H1 (cell line): ENCODE measurements around the gene MCM6. TPM values are rescaled to one million over a fixed set of nuclear protein-coding genes. Genes with fewer than 3 reads are reported as not detected.

ENCODE experiments used
- CTCF ChIA-PET: fragments of 300-600 bp; sonication (Branson Sonifier 250); formaldehyde crosslinking; loops from one replicate; lab custom pipeline; 2021; ENCODE audit not compliant: partially characterized antibody; lab: Charles Lee
- POLR2A ChIA-PET: fragments of 300-600 bp; sonication (Branson Sonifier 250); formaldehyde crosslinking; loops from one replicate; lab custom pipeline; 2021; ENCODE audit warnings: inconsistent platforms; ENCODE audit not compliant: partially characterized antibody; lab: Charles Lee
- DNase-seq, 2 experiments: peaks; one replicate each; pipeline versions ENCODE4 v3.0.0 to v3.0.0-alpha.2; 2010 to 2022; ENCODE audit warnings: low spot score in 2 of 2, low read depth in 1 of 2, mixed read lengths in 1 of 2
- FAIRE-seq: peaks from 2 replicates; lab custom pipeline; 2011; peaks lifted over from hg19 to GRCh38; lab: Jason Lieb, UNC
- H2AFZ ChIP-seq: 2 replicates; pipeline ENCODE4 v1.8.1; 2012; ENCODE audit warnings: low read length, inconsistent platforms
- H2AK5ac ChIP-seq: 2 replicates; pipeline ENCODE4 v1.6.1; 2013; ENCODE audit warnings: low read depth, low read length
- H2BK120ac ChIP-seq: replicated peaks from 2 replicates; pipeline ENCODE3; 2013; ENCODE audit warnings: low read depth, low read length, inconsistent platforms
- H2BK12ac ChIP-seq: 2 replicates; pipeline ENCODE4 v1.6.1; 2013; ENCODE audit warnings: low read depth, low read length
- H2BK15ac ChIP-seq: 2 replicates; pipeline ENCODE4 v1.6.1; 2013; ENCODE audit warnings: low read length
- H2BK20ac ChIP-seq: 2 replicates; pipeline ENCODE4 v1.6.1; 2013; ENCODE audit warnings: low read length
- H2BK5ac ChIP-seq: 2 replicates; pipeline ENCODE4 v1.6.1; 2013; ENCODE audit warnings: low read depth, low read length
- H3K14ac ChIP-seq: 2 replicates; pipeline ENCODE4 v1.6.1; 2013; ENCODE audit warnings: inconsistent platforms; ENCODE audit not compliant: insufficient read length
- H3K18ac ChIP-seq: 2 replicates; pipeline ENCODE4 v1.6.1; 2013; ENCODE audit warnings: low read length; ENCODE audit errors: extremely low read depth
- H3K23ac ChIP-seq: 2 replicates; pipeline ENCODE4 v1.6.1; 2013; ENCODE audit warnings: inconsistent platforms; ENCODE audit not compliant: insufficient read length
- H3K23me2 ChIP-seq: 2 replicates; pipeline ENCODE4 v1.6.1; 2013; ENCODE audit warnings: low read depth, low read length
- H3K27ac ChIP-seq: 2 replicates; pipeline ENCODE4 v1.6.1; 2011; ENCODE audit warnings: low read depth, low read length, inconsistent platforms
- H3K27me3 ChIP-seq, 4 experiments: replicated peaks in 1 of 4; 1 replicate in 1 of 4; 2 replicates in 3 of 4; pipeline versions ENCODE4 v1.6.1 to v1.8.1; 2011 to 2013; ENCODE audit warnings: low read length in 3 of 4, mild to moderate bottlenecking in 3 of 4, inconsistent platforms in 2 of 4, mixed read lengths in 2 of 4, moderate library complexity in 1 of 4; ENCODE audit not compliant: control insufficient read depth in 3 of 4, insufficient read depth in 3 of 4; ENCODE audit errors: extremely low read depth in 1 of 4
- H3K36me3 ChIP-seq, 4 experiments: 2 replicates each; pipeline versions ENCODE4 v1.6.1 to v1.8.1; 2011 to 2013; ENCODE audit warnings: mild to moderate bottlenecking in 4 of 4, low read length in 3 of 4, moderate library complexity in 2 of 4, control low read depth in 1 of 4, inconsistent platforms in 1 of 4; ENCODE audit not compliant: insufficient read depth in 4 of 4, control insufficient read depth in 2 of 4
- H3K4ac ChIP-seq: replicated peaks from 2 replicates; pipeline ENCODE3; 2013; ENCODE audit warnings: low read length, low read depth, mixed read lengths, inconsistent platforms; ENCODE audit not compliant: insufficient read length
- H3K4me1 ChIP-seq, 4 experiments: replicated peaks in 1 of 4; 1 replicate in 1 of 4; 2 replicates in 3 of 4; pipeline versions ENCODE4 v1.6.1 to v1.8.1; 2011 to 2013; ENCODE audit warnings: low read length in 3 of 4, inconsistent platforms in 2 of 4, mixed read lengths in 1 of 4; ENCODE audit not compliant: insufficient read depth in 4 of 4, control insufficient read depth in 3 of 4
- H3K4me2 ChIP-seq, 2 experiments: 2 replicates each; pipeline versions ENCODE4 v1.6.1 to v1.8.1; 2011 to 2013; ENCODE audit warnings: low read depth in 2 of 2, low read length in 2 of 2, control low read depth in 1 of 2, inconsistent platforms in 1 of 2, mild to moderate bottlenecking in 1 of 2; ENCODE audit not compliant: insufficient read depth in 1 of 2
- H3K4me3 ChIP-seq, 4 experiments: fragments of 200-600, 300-600 bp in 1 of 4; sonication (generic), shearing (Covaris generic), sonication (Bioruptor Twin) in 1 of 4; 2 replicates each; pipeline versions ENCODE4 v1.5.1 to v1.8.1; 2011 to 2016; ENCODE audit warnings: low read length in 4 of 4, low read depth in 3 of 4, control low read depth in 2 of 4, inconsistent platforms in 2 of 4, mild to moderate bottlenecking in 2 of 4, mixed read lengths in 1 of 4, moderate library complexity in 1 of 4; ENCODE audit not compliant: insufficient read depth in 2 of 4; ENCODE audit errors: extremely low read depth in 1 of 4
- H3K56ac ChIP-seq: replicated peaks from 2 replicates; pipeline ENCODE3; 2013; ENCODE audit warnings: low read depth, mild to moderate bottlenecking, mixed read lengths, low read length, inconsistent platforms; ENCODE audit not compliant: insufficient read length
- H3K79me1 ChIP-seq: 2 replicates; pipeline ENCODE4 v1.6.1; 2013; ENCODE audit warnings: low read depth, low read length, control low read depth
- H3K79me2 ChIP-seq, 2 experiments: 2 replicates each; pipeline versions ENCODE4 v1.6.1 to v1.8.1; 2012 to 2013; ENCODE audit warnings: low read length in 2 of 2, mild to moderate bottlenecking in 2 of 2, inconsistent platforms in 1 of 2; ENCODE audit not compliant: insufficient read depth in 2 of 2, control insufficient read depth in 1 of 2
- H3K9ac ChIP-seq, 4 experiments: replicated peaks in 1 of 4; 1 replicate in 1 of 4; 2 replicates in 3 of 4; pipeline versions ENCODE4 v1.6.1 to v1.8.1; 2011 to 2013; ENCODE audit warnings: low read depth in 3 of 4, low read length in 3 of 4, control low read depth in 2 of 4, mild to moderate bottlenecking in 2 of 4, moderate library complexity in 2 of 4, inconsistent platforms in 1 of 4; ENCODE audit errors: extremely low read depth in 1 of 4
- H3K9me3 ChIP-seq, 2 experiments: 2 replicates each; pipeline versions ENCODE4 v1.6.1 to v1.8.1; 2012 to 2013; ENCODE audit warnings: mild to moderate bottlenecking in 2 of 2, moderate library complexity in 2 of 2, control low read depth in 1 of 2, inconsistent platforms in 1 of 2, low read depth in 1 of 2, low read length in 1 of 2, mixed read lengths in 1 of 2; ENCODE audit not compliant: insufficient read depth in 2 of 2
- H4K20me1 ChIP-seq, 2 experiments: replicated peaks in 1 of 2; 2 replicates each; pipeline versions ENCODE3 to v1.8.1; 2011 to 2013; ENCODE audit warnings: inconsistent platforms in 2 of 2, low read length in 2 of 2, mild to moderate bottlenecking in 1 of 2; ENCODE audit not compliant: insufficient read depth in 2 of 2, control insufficient read depth in 1 of 2
- H4K5ac ChIP-seq: 2 replicates; pipeline ENCODE4 v1.6.1; 2013; ENCODE audit warnings: low read length, low read depth, mixed read lengths, inconsistent platforms; ENCODE audit not compliant: insufficient read length
- H4K8ac ChIP-seq: 2 replicates; pipeline ENCODE4 v1.8.0; 2013; ENCODE audit warnings: mild to moderate bottlenecking, moderate library complexity, low read length, inconsistent platforms; ENCODE audit not compliant: insufficient read depth; ENCODE audit errors: extremely low read depth
- H4K91ac ChIP-seq: replicated peaks from 2 replicates; pipeline ENCODE3; 2013; ENCODE audit warnings: low read length, mixed read lengths, inconsistent platforms; ENCODE audit not compliant: insufficient read length
- CBX5 ChIP-seq: fragments of 300-800, 300-1000 bp; sonication (generic); IDR thresholded peaks from 2 replicates; pipeline ENCODE4 v1.7.1; 2016; ENCODE audit warnings: antibody characterized with exemption, low read length, low read depth
- CHD1 ChIP-seq: IDR thresholded peaks from 2 replicates; pipeline ENCODE4 v1.6.1; 2012; ENCODE audit warnings: low read depth, low read length, improper control_type of control experiment
- RAD21 ChIP-seq, 2 experiments: IDR thresholded peaks in 1 of 2; conservative IDR thresholded peaks in 1 of 2; 2 replicates each; pipeline ENCODE4 v1.6.1; 2011; ENCODE audit warnings: low read depth in 2 of 2, low read length in 2 of 2, improper control_type of control experiment in 1 of 2, inconsistent platforms in 1 of 2, mild to moderate bottlenecking in 1 of 2, moderate library complexity in 1 of 2
- RNF2 ChIP-seq: fragments of 200-900, 300-1000 bp; sonication (generic); IDR thresholded peaks from 2 replicates; pipeline ENCODE4 v1.7.1; 2016; ENCODE audit warnings: borderline replicate concordance, low read depth, mild to moderate bottlenecking, antibody characterized with exemption, low read length; ENCODE audit not compliant: poor library complexity, severe bottlenecking; ENCODE audit errors: missing control alignments
- SAP30 ChIP-seq: fragments of 300-600 bp; sonication (generic); IDR thresholded peaks from 2 replicates; pipeline ENCODE4 v1.7.1; 2012; ENCODE audit warnings: low read length, moderate library complexity, mild to moderate bottlenecking, inconsistent platforms; ENCODE audit not compliant: insufficient read depth, insufficient replicate concordance
- SIX5 ChIP-seq: IDR thresholded peaks from 2 replicates; pipeline ENCODE4 v1.6.1; 2011; ENCODE audit warnings: mild to moderate bottlenecking, low read depth, low read length
- SRF ChIP-seq: IDR thresholded peaks from 2 replicates; pipeline ENCODE4 v1.6.1; 2011; ENCODE audit warnings: mild to moderate bottlenecking, low read depth, low read length, moderate library complexity
- TBP ChIP-seq: IDR thresholded peaks from 2 replicates; pipeline ENCODE4 v1.6.1; 2011; ENCODE audit warnings: low read depth, low read length, improper control_type of control experiment
- WGBS, 2 experiments: shearing (Covaris generic) in 1 of 2; methylation state at CpG; one replicate each; pipeline versions ENCODE4 v1.1.6 to v1.1.7; 2013 to 2015; ENCODE audit warnings: low lambda C conversion rate in 2 of 2, mixed read lengths in 2 of 2, inconsistent platforms in 1 of 2, low coverage in 1 of 2, missing lambda C conversion rate in 1 of 2; ENCODE audit not compliant: insufficient replicate concordance in 2 of 2, insufficient coverage in 1 of 2, insufficient read length in 1 of 2; ENCODE audit errors: extremely low coverage in 1 of 2, missing lambda C conversion rate in 1 of 2; 5-methylcytosine and 5-hydroxymethylcytosine counted together
- polyA plus RNA-seq, 7 experiments: library from polyadenylated mRNA; depleted of rRNA in 3 of 7; stranded (reverse) in 5 of 7; unstranded in 2 of 7; fragments of >200 nt in 5 of 7; fragments of 200-250 nt in 2 of 7; gene quantifications; 1 replicate in 5 of 7; 2 replicates in 1 of 7; 4 replicates in 1 of 7; pipeline versions ENCODE4 v1.2.1 to v1.2.3, GENCODE V29; 2011 to 2013; ENCODE audit warnings: missing spikeins in 2 of 7, mixed read lengths in 2 of 7
- total RNA-seq: library from RNA; stranded (reverse); fragmentation: NEBNext Ultra II Directional; extraction: Animal tissue kit (Norgen Biotek cat#: 25700); gene quantifications from 2 replicates; pipeline ENCODE4 v1.2.1, GENCODE V29; 2021
- TF ChIP-seq, protein P1 (sequence below), 3 experiments: IDR thresholded peaks; 1 replicate in 2 of 3; 2 replicates in 1 of 3; pipeline versions ENCODE4 v1.5.1 to v1.6.1; 2011; ENCODE audit warnings: low read length in 3 of 3, mild to moderate bottlenecking in 3 of 3, inconsistent platforms in 2 of 3, low read depth in 1 of 3, moderate library complexity in 1 of 3; ENCODE audit not compliant: insufficient read depth in 1 of 3; ENCODE audit errors: control extremely low read depth in 1 of 3

Gene MCM6
- total and polyA plus RNA-seq, 2 of the 8 experiments (the other 6 are each of a cell fraction or from before 2014, with no cell fraction given) = 60.2 to 134 TPM

DNA sequence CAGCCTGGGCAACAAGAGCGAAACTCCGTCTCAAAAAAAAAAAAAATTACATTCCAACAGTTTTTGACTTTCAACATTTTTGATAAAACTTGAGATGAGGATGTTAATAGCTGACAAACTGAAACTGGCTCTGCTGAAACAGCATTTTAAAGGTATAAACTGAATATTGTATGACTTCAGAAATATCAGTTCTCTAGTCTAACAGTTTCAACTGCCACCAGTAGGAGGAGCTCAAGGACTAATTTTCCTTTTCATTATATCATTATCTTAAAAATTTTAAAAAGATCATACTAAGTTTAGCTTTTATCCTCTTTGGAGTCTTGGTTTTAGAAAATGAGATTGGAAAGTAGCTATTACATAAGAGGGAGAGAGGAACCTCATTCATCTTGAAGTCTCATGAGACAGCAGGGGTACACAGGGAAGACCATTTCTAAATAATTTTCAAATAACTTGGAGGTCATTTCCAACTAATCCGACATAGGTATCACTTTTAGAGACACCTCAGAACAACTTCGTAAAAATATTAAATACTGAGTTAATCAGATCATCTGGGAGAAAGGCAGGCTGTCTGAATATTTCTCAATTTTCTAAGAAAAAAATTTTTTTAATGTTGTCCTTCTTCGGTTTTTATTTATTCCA, 37.6 kb upstream of the MCM6 start:
- no peak overlapping the region for H3K4me3 ChIP-seq
- H2BK120ac ChIP-seq = no peak overlapping the region
- H3K9me3 ChIP-seq = no peaks in the 10 kb centered on the region
- H3K14ac ChIP-seq = no peak overlapping the region
- CTCF ChIA-PET = interaction anchor here (0.6 to 7.4 kb wide), 65 partner anchors 8 to 1929 kb away, joined by 3 to 144 read pairs (median 4); partner anchors contain the start of genes DARS1 and MCM6
- no peak overlapping the region for H4K91ac ChIP-seq
- no peaks in the 10 kb centered on the region for H3K79me1 ChIP-seq
- H3K9ac ChIP-seq = no peak overlapping the region
- no peak overlapping the region for H2BK20ac ChIP-seq
- no peaks in the 10 kb centered on the region for H3K23me2 ChIP-seq
- TF ChIP-seq CBX5 = no peak
- no peak for TF ChIP-seq RNF2
- TF ChIP-seq SRF = no peak
- TF ChIP-seq TBP = no peak
- no peak for TF ChIP-seq SAP30
- TF ChIP-seq CHD1 = no peak
- TF ChIP-seq SIX5 = no peak
- TF ChIP-seq RAD21 (IDR thresholded peaks at IDR 0.05 in 1 of 2, conservative IDR thresholded peaks at IDR 0.05 in 1 of 2; ENCODE audit: low read depth in 2 of 2, low read length in 2 of 2) = peak; percentile 59 to 75
- TF ChIP-seq, protein P1, sequence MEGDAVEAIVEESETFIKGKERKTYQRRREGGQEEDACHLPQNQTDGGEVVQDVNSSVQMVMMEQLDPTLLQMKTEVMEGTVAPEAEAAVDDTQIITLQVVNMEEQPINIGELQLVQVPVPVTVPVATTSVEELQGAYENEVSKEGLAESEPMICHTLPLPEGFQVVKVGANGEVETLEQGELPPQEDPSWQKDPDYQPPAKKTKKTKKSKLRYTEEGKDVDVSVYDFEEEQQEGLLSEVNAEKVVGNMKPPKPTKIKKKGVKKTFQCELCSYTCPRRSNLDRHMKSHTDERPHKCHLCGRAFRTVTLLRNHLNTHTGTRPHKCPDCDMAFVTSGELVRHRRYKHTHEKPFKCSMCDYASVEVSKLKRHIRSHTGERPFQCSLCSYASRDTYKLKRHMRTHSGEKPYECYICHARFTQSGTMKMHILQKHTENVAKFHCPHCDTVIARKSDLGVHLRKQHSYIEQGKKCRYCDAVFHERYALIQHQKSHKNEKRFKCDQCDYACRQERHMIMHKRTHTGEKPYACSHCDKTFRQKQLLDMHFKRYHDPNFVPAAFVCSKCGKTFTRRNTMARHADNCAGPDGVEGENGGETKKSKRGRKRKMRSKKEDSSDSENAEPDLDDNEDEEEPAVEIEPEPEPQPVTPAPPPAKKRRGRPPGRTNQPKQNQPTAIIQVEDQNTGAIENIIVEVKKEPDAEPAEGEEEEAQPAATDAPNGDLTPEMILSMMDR (IDR thresholded peaks at IDR 0.05; ENCODE audit: control extremely low read depth in 1 of 3, insufficient read depth in 1 of 3, low read depth in 1 of 3, low read length in 3 of 3) = peak in 2 of 3 experiments; percentile 36 to 47; a peak in 2 of 4 replicates
- H3K56ac ChIP-seq = no peak overlapping the region
- no peak overlapping the region for H2AFZ ChIP-seq
- WGBS, 2 experiments = 95% methylated on average over 5 of the region's 5 CpGs; no CpG with 5 or more reads in 1 of the 2 experiments
- H4K20me1 ChIP-seq = no peaks in the 10 kb centered on the region
- H3K4me1 ChIP-seq = no peaks in the 10 kb centered on the region
- H2BK5ac ChIP-seq = no peak overlapping the region
- DNase-seq = no peak
- H3K36me3 ChIP-seq = peaks cover 0 to 35% (median 9%) of the 10 kb centered on the region in 4 experiments; a peak in 4 of 8 replicates
- no peak overlapping the region for H2BK15ac ChIP-seq
- H3K79me2 ChIP-seq = no peaks in the 10 kb centered on the region
- H4K8ac ChIP-seq = no peak overlapping the region
- H3K27ac ChIP-seq = no peak overlapping the region
- H3K23ac ChIP-seq = no peak overlapping the region
- peak; percentile 72 for FAIRE-seq
- no peak overlapping the region for H3K4me2 ChIP-seq
- H3K18ac ChIP-seq = no peak overlapping the region
- no peak overlapping the region for H4K5ac ChIP-seq
- no peaks in the 10 kb centered on the region for H3K27me3 ChIP-seq
- POLR2A ChIA-PET = interaction anchor here (0.6 to 0.9 kb wide), 3 partner anchors 113 to 385 kb away, joined by 3 to 7 read pairs (median 3); no protein-coding TSS in a partner anchor
- H2BK12ac ChIP-seq = no peak overlapping the region
- no peak overlapping the region for H3K4ac ChIP-seq
- H2AK5ac ChIP-seq = no peak overlapping the region
